ENCODE measurements around the gene OSGIN1.
"Not testable (repeated sequence)": the region's sequence is repeated elsewhere in the genome, so short reads cannot be mapped to it uniquely, and the experiment has no call there.

The OSGIN1 gene

DNA sequence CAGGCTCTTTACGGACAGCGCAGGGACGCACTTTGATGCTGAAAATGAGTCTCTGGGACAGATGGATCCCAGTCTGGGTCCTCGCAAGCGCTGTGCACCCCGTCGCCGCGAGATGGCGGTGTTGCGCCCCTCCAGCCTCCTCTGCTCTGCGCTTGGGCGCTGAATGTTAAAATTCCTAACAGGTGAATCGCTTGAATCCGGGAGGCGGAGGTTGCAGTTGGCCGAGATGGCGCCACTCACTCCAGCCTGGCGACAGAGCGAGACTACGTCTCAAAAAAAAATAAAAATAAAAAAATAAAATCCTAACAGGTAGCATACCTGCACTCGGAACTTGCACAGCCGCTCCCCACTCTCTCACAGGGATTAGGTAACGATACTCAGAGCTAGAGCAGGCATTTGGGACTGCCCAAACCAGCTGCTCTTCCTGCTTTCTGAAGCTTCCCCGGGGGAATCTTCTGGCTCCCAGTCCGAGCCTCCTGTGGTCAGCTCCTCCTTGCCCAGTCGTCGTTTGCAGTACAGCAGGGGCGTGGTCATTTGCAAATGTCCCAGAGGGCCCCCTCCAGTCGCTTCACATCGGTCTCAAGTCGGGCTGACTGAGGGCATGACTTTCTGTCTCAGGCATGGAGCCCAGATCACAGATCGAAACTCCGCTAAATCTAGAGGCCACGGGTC, 26.2 kb upstream of the OSGIN1 start:
- peak; percentile 40 for DNase-seq

- DNase-seq: no peak
Observed at GRCh38 chr16:83928341-83929055, 24.5 kb upstream of the OSGIN1 start.

DNA sequence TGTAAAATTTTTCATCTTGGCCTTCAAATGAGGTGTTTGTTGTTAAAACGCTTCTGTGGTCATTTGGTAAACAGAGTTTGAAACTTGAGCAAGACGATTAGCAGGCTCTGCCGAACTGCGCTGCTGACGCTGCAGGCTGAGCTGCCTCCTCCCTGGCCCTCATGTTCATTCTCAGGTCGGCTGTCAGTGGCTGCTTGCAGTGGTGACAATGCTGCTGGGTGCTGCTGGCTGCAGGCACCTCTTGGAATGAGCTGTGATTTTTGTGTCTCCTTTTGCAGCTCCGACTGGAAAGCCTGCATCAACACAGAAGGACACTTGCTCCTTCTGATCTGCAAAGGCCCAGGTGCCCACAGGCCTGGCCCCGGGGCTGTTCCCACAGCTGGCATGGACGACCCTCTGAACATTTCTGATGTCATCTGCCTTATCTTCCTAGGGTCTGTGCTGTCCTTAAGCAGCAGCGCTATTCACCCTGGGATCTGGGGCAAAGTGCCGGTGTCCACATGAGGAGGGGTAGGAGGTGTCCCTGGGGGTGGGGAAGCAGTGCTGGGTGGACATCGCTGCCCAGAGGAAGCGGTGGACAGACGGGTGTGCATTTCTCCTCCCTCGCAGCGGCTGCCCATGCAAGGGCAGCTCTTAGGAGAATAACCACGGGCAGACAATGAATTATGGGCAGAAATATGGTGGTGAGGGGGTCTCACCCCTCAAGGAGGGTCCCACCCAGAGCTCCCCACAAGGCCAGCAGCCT, 23.1 kb upstream of the OSGIN1 start:
- DNase-seq: no peak

- no peak for DNase-seq
Observed at GRCh38 chr16:83930730-83931500, 22.1 kb upstream of the OSGIN1 start.

DNA sequence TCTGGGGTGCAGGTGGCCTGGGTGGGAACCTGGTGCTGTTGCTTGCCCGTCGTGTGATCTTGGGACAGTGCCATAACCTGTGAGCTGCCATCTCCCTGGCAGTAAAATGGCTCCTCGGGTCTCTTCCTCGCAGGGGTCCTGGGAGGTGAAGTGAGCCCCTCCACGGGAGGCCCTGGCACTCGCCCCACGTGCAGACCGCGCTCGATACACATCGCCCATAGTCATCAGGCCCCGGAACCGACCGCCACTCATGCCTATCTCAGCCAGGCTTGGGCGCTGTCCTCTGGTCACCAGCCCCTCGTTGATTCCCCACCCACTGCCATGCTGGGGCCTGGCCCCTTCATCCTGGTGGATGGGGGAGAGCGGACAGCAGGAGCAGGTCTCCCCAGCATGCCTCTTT, 21.5 kb upstream of the OSGIN1 start:
- no peak for DNase-seq

- no peak for DNase-seq
Observed at GRCh38 chr16:83932304-83932703, 20.7 kb upstream of the OSGIN1 start.

GRCh38 chr16:83932955-83933673, 19.9 kb upstream of the OSGIN1 start:
- no peak for DNase-seq

DNA sequence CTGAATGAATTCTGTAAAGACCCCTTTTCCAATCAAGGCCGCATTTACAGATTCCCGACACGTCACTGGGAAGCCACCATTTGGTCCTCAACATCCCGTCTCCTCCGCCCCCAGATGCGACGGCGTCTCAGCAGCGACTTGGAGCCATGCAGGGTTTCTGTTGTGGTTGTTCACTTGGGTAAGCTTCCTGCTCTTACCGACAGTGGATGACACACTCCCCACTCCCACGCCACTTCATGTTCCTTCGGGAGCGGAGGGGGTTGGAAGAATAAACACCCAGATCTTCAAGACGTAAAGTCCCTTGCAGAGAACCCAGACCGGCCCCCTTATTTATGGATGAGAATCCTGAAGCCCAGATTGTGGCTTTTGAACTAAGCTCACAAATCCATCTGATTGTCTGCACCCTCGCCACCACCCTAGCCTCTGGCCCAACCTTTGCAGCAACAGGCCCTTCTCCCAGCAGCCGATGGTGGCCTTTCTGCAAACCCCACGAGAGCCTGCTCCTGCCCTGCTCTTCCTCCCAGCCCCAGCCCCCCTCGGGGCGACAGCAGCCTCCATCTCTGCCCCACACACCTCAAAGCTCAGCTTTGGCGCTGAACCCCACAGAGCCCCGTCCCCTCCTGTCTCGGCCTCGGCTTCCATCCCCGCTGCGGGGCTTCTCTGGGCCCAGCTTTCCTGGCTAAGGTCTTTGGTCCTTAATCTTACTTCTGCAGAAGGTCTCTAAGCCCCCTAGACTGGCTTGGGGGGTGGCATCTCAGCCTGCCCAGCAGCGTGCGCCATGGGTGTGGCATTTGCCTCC, 19.0 kb upstream of the OSGIN1 start:
- no peak for DNase-seq

GRCh38 chr16:83934684-83934977, 18.4 kb upstream of the OSGIN1 start:
- no peak for DNase-seq

GRCh38 chr16:83935005-83935857, 17.8 kb upstream of the OSGIN1 start:
- DNase-seq: no peak

DNA sequence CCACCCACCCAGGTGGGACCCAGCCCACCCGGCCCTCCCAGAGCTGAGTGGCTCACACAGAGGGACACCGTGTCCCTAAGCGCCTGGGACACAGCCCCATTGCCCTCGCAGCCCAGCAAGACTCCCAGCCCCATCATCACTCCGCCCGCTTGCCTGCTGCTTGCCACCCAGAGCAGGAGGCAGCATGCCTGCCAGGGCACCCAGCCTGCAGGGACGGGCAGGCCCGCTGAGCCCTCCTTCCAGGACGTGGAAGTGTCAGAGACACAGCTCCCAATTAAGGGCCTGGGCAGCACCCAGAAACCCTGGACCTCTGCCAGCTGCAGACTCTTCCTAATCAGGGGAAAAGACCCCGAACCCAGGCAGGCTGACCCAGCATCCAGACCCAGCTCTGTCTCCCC, 17.2 kb upstream of the OSGIN1 start:
- no peak for DNase-seq

DNA sequence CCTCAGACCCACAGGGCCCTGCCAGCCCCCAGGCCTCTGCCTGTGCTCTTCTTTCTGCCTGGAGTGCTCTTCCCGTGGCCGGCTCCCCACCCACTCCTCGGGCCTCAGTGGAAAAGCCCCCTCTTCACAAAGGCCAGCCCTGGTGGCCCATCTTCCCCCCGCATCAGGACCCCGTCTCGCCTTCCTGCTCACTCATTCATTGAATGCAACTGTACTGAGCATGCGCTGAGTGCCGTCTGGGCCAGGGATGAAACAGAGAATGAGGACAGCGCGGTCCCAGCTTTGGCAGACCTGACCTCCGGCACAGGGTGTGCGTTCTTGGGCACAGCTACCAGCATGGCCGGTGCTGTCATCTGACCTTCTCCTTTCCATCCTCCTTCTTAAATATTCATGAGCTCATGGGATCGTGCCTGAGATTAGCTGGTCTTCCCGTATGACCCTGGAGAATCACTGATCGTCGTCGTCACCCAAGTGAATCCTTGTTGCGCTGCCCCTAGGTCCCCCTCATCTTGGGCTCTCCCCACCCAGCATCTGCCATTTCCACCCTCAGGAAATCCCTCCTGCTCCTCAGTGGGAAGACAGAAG, 16.4 kb upstream of the OSGIN1 start:
- no peak for DNase-seq

DNA sequence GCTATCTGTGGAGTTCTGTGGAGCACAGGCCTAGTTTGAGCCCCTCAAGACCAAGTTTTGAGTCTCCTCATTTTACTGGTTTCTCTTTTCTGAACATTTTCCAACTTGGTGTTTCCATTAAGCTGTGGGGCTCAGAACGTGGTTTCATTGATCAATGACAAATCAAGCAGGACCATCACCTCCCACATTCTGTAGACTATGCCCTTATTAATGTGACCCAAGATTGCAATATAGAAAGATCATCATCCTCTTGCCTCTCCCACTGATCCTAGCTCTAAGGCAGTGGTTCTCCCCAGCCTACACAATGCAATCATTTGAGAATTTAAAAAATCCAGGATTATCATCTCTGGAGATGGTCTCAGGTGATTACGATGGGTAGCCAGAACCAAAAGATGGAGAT, 15.8 kb upstream of the OSGIN1 start:
- no peak for DNase-seq

- DNase-seq: no peak
Observed at GRCh38 chr16:83937922-83938885, 14.8 kb upstream of the OSGIN1 start.

DNA sequence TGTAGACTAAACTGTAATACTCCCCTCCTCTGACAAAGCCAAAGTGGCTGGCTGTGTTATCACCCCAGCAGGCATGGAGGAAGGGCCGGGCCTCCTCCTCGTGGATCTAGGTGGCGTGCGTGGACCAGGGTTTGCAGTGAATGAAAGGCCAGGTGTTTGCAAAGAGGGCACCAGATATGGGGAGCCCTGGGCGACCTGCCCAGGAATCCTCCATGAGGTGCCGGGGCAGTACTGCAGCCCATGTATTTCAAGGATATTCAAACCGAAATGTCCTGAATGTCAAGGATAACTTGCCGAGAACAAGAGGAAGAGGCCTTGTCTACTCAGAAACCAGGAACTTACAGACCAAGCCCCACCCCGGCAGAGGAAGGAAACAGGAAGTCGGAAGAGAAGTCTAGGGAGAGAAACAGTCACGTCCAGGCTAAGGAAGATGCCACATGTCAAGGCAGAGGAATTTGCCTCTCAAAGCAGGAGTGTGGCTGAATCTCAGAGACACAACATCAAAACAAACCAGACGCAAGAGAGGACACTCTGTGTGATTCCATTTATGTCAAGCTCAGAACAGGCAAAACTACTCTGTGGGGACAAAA, 13.7 kb upstream of the OSGIN1 start:
- peak; percentile 5 for DNase-seq

DNA sequence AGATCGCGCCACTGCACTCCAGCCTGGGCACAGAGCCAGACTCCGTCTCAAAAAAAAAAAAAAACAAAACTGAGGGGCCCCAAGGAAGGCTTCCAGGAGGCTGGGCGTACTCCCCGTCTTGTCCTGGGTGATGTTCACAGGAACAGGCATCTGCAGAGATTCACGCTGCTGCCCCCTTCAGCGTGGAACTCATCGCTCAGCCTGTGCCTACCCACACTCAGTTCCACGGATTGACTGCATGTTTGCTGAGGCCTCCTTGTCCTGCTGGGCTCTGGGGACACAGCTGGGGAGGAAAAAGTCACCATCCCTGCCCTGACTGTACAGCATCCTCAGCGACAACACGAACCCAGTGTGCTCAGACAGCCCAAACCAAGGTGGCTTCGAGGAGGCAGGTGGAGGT, 12.9 kb upstream of the OSGIN1 start:
- no peak for DNase-seq

- no peak for DNase-seq
Observed at GRCh38 chr16:83940630-83941378, 12.2 kb upstream of the OSGIN1 start.

DNA sequence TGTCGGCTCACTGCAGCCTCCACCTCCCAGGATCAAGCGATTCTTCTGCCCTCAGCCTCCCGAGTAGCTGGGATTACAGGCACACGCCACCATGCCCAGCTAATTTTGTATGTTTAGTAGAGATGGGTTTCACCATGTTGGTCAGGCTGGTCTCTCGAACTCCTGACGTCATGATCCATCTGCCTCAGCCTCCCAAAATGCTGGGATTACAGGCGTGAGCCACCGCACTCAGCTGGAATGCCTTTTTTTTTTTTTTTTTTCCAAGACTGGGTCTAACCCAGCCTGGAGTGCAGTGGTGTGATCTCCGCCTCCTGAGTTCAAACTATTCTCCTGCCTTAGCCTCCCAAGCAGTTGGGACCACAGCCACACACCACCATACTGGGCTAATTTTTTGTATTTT, 11.5 kb upstream of the OSGIN1 start:
- not testable (repeated sequence) for DNase-seq

All from CD4-positive, alpha-beta T cell treated with Interleukin-4 for 4 hours (primary cell).